ENCODE measurements around the gene FAM111B.
A peak's percentile ranks its signal among the peaks of the same experiment; 100 is the strongest.
"Not testable (repeated sequence)": the region's sequence is repeated elsewhere in the genome, so short reads cannot be mapped to it uniquely, and the experiment has no call there.

Gene FAM111B

DNA sequence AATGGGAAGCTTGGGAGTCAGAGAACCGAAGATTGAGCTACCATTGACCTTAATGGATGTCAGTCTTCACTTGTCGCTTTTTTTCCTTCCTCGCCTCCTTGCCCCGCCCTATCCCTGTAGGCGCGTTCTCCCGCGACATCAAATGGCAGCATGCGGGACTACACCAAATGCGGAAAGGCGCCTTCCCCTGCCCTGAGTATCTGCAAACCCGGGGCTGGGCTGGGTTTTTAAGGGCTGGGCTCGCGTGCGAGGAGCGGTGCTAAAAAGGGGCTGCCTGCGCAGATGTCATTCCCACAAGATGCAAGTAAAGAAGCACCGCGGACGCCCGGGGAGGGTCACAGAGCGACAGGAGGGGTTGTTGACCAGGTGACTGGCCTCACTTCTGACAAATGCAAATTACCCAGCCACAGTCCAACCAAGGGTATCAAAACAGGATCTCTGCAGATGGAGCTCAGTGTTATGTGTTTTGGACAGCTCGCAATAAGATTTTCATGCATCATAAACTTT, 4.7 kb upstream of the FAM111B start:
- DNase-seq: no peak

DNA sequence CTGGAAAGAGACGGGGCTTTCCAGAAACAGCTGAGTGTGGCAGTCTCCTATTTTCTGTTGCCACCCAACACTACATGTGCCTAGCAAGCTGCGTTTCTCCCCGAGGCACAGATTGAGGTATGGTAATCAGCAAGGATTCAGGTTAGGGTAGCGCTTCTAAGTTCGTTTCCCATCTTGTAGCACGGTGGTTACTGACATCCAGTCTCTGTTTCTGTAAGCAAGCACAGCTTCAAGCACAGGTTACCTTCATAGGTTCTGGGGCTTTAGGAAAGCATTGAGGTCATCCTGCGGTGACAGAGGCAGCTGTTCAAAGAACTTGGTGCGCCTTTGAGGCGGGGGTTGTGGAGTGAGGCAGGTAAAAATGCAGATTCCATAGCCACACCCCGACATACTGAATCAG, 684 bp downstream of the FAM111B start:
- DNase-seq: not testable (repeated sequence)

DNA sequence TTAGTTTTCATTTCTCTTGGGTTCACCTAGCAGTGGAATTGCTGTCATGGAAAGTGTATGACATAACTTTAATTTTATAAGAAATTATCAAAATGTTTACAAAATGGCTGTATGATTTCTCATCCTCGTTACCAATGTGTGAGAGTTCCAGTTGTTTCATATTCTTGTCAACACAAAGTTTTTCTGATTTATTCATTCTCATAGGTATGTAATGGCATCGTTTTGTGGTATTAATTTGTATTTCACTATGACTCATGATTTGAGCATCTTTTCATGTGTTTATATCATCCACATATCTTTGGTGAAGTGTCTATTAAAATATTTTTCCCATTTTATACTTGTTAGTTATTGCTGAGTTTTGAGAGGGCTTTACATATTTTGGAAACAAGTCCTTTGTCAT, 5.5 kb downstream of the FAM111B start:
- no peak for DNase-seq

DNA sequence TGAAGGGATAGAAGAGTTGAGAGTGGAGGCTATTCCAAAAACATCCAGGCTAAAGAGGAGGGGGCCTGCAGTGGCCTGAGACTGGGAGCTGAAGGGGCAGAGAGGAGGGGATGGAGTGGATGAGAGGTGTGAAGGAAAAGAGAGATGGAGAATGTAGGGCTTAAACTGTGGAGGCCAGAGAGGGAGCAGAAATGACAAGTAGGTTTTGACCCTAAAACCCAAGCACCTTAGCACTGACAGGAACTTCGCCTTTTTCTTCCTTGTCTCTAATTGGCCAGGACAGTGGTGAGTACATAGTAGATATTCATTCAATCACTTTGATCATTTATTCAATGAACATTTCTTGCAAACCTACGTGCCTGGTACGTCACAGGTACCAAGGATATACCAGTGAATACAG, 7.3 kb downstream of the FAM111B start:
- no peak for DNase-seq

DNA sequence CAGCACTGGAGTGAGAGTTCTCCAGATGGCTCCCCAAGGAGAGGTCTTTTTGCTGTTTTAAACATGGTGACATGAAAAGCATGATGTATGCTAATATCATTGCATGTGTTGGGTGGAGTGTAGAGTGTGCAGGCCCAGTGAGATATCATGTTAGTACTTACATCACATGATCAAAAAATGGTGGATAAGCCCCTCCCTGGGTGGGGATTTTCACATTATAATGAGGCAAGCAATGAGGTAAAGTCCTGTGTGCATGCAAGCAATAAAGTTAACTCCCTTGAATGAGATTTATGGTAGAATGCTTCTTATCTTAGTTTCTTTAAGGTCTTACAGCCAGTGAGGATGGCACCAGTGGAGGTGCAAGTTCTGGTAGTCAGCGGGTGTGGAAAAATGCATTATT, 8.5 kb downstream of the FAM111B start:
- no peak for DNase-seq

DNA sequence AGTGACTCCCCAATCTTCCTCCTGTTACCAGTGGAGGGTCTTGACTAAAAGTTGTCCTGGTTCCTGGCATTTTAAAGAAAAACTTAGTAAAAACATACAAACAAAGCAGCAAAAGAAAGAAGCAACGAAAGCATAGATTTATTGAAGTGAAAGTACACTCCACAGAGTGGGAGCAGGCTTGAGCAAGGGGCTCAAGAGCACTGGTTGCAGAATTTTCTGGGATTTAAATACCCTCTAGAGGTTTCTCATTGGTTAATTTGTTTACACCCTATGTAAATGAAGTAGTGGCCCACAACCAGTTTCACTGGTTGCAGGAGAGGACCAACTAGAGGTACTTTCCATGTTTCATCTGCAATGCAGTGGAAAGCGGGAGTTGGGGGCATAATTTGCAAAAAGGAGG, 10.7 kb downstream of the FAM111B start:
- DNase-seq: no peak

DNA sequence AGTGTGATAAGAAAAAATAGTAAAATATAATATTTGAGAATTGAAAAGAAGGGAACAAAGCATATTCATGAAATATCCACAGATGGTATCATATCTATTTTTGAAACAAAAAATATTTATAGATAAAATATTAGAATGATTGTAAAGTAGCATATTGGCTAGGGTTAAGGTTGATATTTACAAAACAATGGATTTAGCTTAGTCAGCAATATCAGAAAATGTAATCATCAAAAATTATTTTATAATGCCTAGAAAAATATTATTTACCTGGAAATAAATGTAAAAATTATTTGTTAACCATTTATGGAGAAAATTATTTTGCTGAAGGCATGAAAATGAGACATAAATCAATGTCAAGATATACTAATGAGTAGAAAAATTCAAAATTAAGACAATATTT, 12.8 kb downstream of the FAM111B start:
- no peak for DNase-seq

DNA sequence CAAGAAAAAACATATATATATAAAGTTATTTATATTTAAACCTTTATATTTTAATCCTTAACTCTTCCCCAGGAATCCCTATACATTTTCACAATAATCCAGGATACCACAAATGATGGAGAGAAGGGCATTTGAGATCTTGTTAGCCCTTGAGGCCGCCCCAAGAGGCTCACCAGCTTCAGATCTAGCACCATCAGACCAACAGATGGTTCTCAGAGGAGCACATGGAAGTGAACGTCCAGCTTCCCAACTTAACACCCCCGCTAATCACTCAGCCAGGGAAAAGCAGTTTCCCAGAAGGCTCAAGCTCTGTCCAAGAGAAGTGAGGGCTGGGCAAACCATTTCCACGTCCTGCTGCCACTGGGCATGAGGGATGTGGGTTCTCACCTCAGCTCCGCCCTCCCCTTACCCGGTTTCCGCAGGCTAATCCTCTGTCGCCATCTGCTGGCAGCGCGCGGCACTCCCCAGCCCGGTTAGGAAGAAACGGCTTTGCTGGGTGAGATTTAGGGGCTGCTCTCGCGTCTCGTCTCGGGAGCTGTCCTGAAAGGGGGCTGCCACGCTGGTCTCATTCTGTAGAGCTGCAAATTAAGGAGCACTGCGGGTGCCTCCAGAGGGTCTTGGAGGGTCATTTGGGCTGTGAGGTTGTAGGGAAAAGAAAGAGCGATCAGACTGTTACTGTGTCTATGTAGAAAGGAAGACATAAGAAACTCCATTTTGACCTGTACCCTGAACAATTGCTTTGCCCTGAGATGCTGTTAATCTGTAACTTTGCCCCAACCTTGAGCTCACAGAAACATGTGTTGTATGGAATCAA, 28.8 kb downstream of the FAM111B start:
- no peak for DNase-seq

DNA sequence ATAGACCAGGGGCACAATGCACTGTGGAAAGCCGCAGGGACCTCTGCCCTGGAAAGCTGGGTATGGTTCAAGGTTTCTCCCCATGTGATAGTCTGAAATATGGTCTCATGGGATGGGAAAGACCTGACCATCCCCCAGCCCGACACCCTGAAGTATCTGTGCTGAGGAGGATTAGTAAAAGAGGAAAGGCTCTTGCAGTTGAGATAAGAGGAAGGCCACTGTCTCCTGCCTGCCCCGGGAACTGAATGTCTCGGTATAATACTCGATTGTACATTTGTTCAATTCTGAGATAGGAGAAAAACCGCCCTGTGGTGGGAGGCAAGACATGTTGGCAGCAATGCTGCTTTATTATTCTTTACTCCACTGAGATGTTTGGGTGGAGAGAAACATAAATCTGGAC, 29.5 kb downstream of the FAM111B start:
- not testable (repeated sequence) for DNase-seq

DNA sequence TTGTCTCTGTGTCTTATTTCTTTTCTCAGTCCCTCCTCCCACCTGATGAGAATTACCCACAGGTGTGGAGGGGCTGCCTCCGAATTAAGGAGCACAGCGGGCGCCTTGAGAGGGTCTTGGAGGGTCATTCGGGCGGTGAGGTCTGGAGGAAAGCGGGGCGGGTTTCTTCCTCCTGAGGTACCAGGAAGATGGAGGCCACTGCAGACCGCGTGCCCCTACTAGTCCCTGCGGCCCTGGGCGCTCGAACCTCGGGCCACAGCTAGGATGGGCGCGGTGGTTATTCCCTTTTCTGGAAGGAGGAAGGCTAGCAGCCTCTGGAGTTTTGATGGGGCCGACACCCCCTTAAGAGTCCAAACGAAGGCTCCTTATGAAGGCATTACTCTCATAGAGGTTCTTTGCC, 30.2 kb downstream of the FAM111B start:
- no peak for DNase-seq

DNA sequence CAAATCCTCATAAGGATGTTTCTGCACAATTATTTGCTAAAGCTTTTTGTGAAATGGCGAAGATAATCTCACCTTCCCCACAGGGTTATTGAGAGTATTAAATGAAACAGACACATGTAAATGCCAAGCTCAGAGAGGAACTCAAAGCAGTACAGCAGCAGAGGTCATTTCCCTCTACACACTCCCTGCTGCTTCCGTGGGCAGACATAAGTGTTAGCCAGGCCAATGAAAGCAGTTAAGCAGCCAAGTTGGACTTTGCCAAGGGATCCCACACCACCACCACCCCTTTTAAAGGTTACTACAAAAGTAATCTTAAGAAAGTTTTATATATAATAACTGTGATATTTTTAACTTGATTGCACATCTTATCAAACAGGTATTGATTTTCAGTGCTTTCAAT, 31.6 kb downstream of the FAM111B start:
- DNase-seq: no peak

DNA sequence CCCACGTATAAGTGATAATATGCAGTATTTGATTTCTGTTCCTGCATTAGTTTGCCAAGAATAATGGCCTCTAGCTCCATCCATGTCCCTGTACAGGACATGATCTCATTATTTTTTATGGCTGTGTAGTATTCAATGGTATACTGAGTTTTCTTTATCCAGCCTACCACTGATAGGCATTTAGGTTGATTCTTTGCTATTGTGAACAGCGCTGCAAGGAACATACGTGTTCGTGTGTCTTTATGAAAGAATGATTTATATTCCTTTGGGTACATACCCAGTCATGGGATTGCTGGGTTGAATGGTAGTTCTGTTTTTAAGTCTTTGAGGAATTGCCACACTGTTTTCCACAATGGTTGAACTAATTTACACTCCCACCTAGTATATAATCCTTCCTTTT, 34.2 kb downstream of the FAM111B start:
- DNase-seq: no peak

DNA sequence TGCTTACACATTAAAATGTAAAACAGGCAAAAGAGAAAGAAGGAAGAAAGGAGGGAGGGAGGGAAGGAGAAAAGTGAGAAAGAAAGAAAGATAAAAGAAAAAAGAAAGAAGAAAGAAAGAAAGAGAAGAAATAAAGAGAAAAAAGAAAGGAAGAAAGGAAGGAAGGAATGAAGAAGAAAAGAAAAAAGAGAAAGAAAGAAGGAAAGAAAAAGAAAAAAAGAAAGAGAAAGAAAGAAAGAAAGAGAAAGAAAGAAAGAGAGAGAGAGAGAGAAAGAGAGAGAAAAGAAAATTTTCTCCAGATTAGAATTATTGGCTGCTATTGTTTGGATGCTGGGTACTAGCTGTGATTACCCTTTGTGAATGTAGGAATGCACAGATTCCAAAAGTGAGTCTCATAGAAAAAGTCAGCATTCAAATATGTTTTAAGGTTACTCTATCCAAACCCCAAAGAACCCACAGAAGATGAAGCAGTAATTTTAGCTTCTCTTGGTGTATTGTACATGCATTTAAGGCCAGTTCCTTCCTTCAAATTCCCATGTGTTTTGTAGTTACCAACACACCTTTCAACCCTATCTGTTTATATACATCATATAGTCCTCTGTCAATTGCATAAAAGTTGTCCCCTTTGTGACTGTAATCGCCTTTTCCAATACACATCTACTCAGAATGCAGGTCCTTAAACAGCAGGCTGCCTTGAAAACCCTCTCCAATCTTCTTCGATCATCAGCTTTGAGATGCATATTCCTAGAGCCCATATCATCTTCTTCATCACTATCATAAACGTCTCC, 34.8 kb downstream of the FAM111B start:
- no peak for DNase-seq

DNA sequence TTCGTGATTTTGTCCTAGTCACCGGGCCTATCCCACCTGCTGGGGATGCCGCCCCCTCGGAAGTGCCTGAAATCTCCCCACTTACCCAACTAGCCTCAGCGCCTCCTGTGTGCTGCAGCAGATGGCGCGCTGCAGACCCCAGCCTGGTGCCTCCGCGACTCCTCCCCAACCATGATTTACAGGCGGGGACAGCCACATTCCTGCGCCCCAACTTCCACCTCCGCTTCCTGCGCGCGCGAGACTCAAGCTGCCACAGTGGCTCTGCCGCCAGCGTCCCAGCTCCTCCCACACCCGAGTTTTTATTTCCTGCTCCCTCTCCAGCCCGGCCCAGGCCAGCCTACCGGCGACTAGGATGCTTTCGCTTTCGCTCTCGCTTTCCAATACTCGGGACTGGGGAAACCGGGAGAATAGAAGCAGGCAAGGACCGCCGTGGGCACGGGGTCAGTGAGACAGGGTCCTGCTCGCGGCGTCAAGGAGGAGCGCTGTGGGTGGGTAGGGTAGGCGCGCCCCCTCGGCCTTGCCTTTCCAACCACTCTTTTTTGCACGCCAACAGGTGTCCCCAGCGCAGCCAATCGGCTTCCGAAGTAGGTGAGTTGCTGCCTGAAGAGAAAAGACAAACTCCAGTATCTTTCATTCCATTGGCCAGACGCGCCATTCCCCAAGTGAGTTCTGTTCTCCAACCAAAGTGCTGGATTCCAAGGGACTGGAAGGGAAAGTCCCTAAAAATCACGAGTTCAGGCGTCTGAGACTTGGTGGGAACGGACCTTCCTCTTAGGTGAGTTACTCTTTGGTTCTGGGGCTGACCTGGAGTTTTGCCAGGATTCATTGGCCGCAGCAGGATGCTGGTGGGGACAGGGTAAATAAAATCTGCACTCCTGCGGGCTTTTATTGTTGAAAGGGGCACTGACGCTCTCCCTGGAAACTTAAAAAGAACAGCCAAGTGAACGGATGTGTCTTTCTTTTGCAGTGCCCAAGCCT, 35.8 kb downstream of the FAM111B start, which contains the start of gene FAM111A:
Gene FAM111A, plus strand, starts transcription at position 327 of the 978 bp plus-strand sequence. CDS start 6,017 bp downstream, outside the sequence.
- peak; percentile 87 for DNase-seq

DNA sequence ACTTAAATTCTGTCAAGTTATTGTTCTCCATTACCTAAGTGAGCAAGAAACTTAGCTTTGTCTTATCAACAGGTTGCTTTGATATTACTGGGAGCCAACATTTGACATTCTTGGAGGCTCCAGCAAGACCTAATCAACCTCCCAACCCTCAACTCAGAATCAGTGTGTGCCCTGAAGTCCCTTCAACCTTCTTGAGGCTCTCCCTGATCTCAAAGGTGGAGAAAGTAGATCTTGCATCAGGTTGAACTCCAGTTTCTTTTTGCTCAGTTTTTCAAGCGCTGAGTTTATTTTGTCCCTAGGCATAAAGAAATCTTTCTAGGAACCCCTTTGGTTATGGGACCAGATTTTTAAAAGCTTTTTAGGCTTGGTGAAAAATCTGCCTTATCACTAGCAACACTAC, 37.1 kb downstream of the FAM111B start:
- DNase-seq: peak; percentile 29

DNA sequence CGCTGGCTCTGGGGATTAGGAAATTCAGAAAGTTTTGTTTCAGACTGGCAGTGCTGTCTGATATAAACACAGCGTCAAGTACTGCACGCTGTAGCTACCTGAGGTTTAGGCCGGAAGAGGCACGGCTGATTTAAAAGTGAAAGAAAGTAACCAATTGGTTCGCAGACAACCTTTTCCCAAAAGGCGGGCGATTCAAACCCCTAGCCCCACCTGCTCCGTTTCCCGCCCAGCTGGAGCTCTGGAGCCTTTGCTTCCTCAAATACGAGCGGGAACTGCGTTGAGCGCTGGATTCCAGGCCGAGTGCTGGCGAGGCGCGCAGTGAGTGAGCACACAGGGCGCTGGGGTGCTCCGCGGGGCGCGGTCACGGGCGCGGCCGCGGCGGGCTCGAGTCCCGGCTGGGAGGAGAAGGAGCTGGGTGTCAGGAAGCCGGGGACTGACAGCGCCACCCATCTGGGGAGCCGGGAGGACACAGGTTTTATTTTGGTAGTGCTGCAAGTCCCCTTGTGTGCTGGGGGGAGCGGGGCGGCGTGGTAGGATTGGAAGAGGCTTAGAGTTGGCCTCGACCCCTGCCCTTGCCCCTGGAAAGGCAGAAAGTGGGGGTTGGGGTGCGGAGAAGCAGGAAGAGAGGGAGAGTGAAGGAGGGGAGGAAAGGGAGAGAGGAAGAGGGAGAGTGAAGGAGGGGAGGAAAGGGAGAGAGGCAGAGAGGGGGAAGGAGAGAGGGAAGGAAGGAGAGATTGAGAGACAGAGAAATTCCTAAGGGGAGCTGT, 37.7 kb downstream of the FAM111B start:
- peak; percentile 93 for DNase-seq

DNA sequence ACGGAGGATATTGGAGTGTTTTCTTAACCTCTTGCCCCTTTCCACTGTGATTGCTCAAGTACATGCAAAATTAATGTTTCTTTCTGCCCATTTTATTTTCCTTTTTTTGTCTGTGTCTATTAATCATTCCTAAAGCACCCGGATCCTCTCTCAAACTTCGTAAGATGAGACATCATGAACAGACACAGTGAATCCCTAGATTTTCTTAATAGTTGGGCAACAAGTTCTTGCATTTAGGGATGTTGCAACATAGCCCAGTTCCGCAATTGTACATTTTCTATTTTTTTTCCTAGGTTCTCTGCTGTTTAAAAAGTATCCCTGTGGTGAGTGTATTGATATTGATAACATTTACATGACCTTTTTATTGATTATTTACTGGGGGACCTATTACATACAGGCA, 38.5 kb downstream of the FAM111B start:
- no peak for DNase-seq

DNA sequence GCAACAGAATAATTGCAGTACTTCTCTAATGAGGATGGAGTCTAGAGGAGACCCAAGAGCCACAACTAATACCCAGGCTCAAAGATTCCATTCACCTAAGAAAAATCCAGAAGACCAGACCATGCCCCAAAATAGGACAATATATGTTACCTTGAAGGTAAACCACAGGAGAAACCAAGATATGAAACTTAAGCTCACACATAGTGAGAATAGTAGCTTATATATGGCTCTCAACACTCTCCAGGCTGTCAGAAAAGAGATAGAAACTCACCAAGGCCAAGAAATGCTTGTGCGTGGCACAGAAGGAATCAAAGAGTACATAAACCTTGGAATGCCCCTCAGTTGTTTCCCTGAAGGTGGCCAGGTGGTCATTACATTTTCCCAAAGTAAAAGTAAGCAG, 44.7 kb downstream of the FAM111B start:
- DNase-seq: no peak

DNA sequence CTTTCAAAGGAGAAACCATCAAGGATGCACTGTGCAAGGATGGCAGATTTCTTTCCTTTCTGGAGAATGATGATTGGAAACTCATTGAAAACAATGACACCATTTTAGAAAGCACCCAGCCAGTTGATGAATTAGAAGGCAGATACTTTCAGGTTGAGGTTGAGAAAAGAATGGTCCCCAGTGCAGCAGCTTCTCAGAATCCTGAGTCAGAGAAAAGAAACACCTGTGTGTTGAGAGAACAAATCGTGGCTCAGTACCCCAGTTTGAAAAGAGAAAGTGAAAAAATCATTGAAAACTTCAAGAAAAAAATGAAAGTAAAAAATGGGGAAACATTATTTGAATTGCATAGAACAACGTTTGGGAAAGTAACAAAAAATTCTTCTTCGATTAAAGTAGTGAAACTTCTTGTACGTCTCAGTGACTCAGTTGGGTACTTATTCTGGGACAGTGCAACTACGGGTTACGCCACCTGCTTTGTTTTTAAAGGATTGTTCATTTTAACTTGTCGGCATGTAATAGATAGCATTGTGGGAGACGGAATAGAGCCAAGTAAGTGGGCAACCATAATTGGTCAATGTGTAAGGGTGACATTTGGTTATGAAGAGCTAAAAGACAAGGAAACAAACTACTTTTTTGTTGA, 45.4 kb downstream of the FAM111B start:
- no peak for DNase-seq

DNA sequence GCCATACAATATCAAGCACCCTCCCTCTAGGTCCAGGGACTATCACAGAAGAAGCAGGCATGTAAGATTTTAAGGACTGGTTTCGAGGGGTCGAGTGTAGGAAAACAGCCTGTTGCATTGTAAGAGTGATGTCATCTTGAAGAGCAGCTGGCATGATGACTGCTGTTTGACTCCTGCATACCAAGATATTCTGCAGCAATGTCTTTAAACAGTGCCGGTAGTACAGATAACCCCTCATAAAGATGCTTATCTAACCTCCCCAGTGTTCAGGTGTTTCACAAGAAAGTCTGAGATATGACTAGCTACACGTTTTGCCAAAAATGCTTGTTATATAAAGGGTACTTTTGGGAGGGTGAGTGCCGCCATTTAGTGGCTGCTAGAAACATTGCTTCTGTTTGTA, 47.6 kb downstream of the FAM111B start:
- no peak for DNase-seq

DNA sequence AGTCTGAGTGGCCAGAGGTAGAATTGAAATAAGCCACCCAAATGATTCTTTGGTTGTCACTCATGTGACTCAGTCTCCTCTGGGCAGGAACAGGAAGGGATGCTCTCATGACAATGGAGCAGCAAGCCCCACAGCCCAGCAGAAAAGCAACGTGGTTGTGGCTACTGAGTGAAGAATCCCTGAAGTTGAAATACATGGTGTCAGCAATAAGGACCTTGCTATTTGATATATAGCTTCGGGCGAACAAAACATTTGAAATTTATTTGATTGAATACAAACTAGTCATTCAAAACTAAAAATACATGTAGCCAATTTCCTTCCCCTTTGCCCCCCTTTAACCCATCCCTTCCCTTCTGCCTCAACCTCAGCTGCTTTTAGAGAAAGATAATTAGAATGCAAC, 50.4 kb downstream of the FAM111B start:
- no peak for DNase-seq
